NT2/D1 (cell line): ENCODE measurements around the gene TYMP.

Experiments used
- DNase-seq: peaks from one replicate; pipeline ENCODE4 v3.0.0-alpha.2; 2011; ENCODE audit warnings: low read depth, low spot score
- H3K27me3 ChIP-seq: 2 replicates; pipeline ENCODE4 v1.6.0; 2011; ENCODE audit warnings: mild to moderate bottlenecking; ENCODE audit not compliant: insufficient read length, insufficient read depth
- H3K36me3 ChIP-seq: 2 replicates; pipeline ENCODE4 v1.6.1; 2011; ENCODE audit warnings: mild to moderate bottlenecking, low read length, mixed read lengths; ENCODE audit not compliant: insufficient read depth, insufficient read length
- H3K4me1 ChIP-seq: 2 replicates; pipeline ENCODE4 v1.5.1; 2011; ENCODE audit not compliant: insufficient read depth, insufficient read length
- H3K4me3 ChIP-seq: 2 replicates; pipeline ENCODE4 v1.5.1; 2011; ENCODE audit warnings: low read depth; ENCODE audit not compliant: insufficient read length
- H3K9ac ChIP-seq: 2 replicates; pipeline ENCODE4 v1.6.0; 2011; ENCODE audit warnings: low read depth; ENCODE audit not compliant: insufficient read length
- H3K9me3 ChIP-seq: 2 replicates; pipeline ENCODE4 v1.5.1; 2011; ENCODE audit warnings: mild to moderate bottlenecking, low read length; ENCODE audit not compliant: insufficient read depth
- SUZ12 ChIP-seq: IDR thresholded peaks from 2 replicates; pipeline ENCODE4 v1.6.1; 2011; ENCODE audit not compliant: insufficient read length, insufficient read depth; ENCODE audit errors: extremely low read depth
- YY1 ChIP-seq: IDR thresholded peaks from 2 replicates; pipeline ENCODE4 v1.6.1; 2011; ENCODE audit not compliant: insufficient read length, insufficient read depth
- ZNF274 ChIP-seq: IDR thresholded peaks from 2 replicates; pipeline ENCODE4 v1.6.1; 2011; ENCODE audit warnings: mild to moderate bottlenecking, low read depth, low read length

The TYMP gene

GRCh38 chr22:50479721-50480120, 50.1 kb downstream of the TYMP start:
- DNase-seq: no peak
- TF ChIP-seq ZNF274: no peak
- TF ChIP-seq SUZ12: no peak
- TF ChIP-seq YY1: no peak
- Histone ChIP-seq H3K36me3 (peaks cover 3% of the 10 kb centered on the region), H3K4me1 (peaks cover 20% of the 10 kb centered on the region), H3K9ac (no peak overlapping the region), H3K27me3 (peaks cover 25% of the 10 kb centered on the region), H3K9me3 (no peaks in the 10 kb centered on the region), H3K4me3 (no peak overlapping the region)

GRCh38 chr22:50477923-50478322, 51.9 kb downstream of the TYMP start:
- no peak for DNase-seq
- Histone ChIP-seq H3K27me3 (peaks cover 25% of the 10 kb centered on the region), H3K9ac (no peak overlapping the region), H3K4me3 (no peak overlapping the region), H3K9me3 (no peaks in the 10 kb centered on the region), H3K36me3 (peaks cover 5% of the 10 kb centered on the region), H3K4me1 (peaks cover 16% of the 10 kb centered on the region)
- no peak for TF ChIP-seq SUZ12
- no peak for TF ChIP-seq ZNF274
- no peak for TF ChIP-seq YY1

- Histone ChIP-seq H3K9ac (peak overlapping the region; percentile 42), H3K27me3 (peaks cover 24% of the 10 kb centered on the region), H3K4me1 (peaks cover 14% of the 10 kb centered on the region), H3K9me3 (no peaks in the 10 kb centered on the region), H3K36me3 (peaks cover 13% of the 10 kb centered on the region), H3K4me3 (no peak overlapping the region)
- no peak for DNase-seq
- TF ChIP-seq YY1: no peak
- no peak for TF ChIP-seq SUZ12
- no peak for TF ChIP-seq ZNF274
Measured at GRCh38 chr22:50476868-50477267, 52.9 kb downstream of the TYMP start.
